Heart left ventricle (tissue), 16 donors: ENCODE results near the gene TUBD1. TPM values are rescaled to one million over a fixed set of nuclear protein-coding genes. Genes with fewer than 3 reads are reported as not detected.
A peak's percentile ranks its signal among the peaks of the same experiment; 100 is the strongest.
"Not testable (repeated sequence)": the region's sequence is repeated elsewhere in the genome, so short reads cannot be mapped to it uniquely, and the experiment has no call there.

ENCODE experiments used
- ATAC-seq, 4 donors: fragments of 200-7000 bp; cut with Tn5 transposase; one replicate each; pipeline ENCODE4 v1.9.1; 2020 to 2022; ENCODE audit warnings: moderate library complexity in 4 of 4, mild to moderate bottlenecking in 3 of 4, moderate number of reproducible peaks in 1 of 4
- DNase-seq, 5 donors: peaks; one replicate each; pipeline ENCODE4 v3.0.0-alpha.2; 2020
- H3K27ac ChIP-seq, 12 donors: fragments of 200-600 bp; sonication (generic) in 4 of 12; one replicate each; pipeline versions ENCODE4 v1.5.0 to v1.8.0; 2016 to 2022; ENCODE audit warnings: mild to moderate bottlenecking in 2 of 12
- H3K27me3 ChIP-seq, 9 donors: fragments of 200-600 bp; sonication (generic) in 2 of 9; one replicate each; pipeline versions ENCODE4 v1.5.1 to v1.8.0; 2016 to 2022; ENCODE audit warnings: mild to moderate bottlenecking in 3 of 9
- H3K36me3 ChIP-seq, 9 donors: fragments of 200-600 bp; sonication (generic) in 2 of 9; one replicate each; pipeline versions ENCODE4 v1.5.0 to v1.8.0; 2018 to 2022; ENCODE audit warnings: mild to moderate bottlenecking in 2 of 9
- H3K4me1 ChIP-seq, 12 donors: fragments of 200-600 bp; sonication (generic) in 4 of 12; one replicate each; pipeline versions ENCODE4 v1.5.0 to v1.8.0; 2016 to 2022; ENCODE audit warnings: mild to moderate bottlenecking in 3 of 12
- H3K4me3 ChIP-seq, 12 donors: fragments of 200-600 bp; sonication (generic) in 4 of 12; one replicate each; pipeline versions ENCODE4 v1.5.0 to v1.8.0; 2017 to 2022; ENCODE audit warnings: mild to moderate bottlenecking in 9 of 12, moderate library complexity in 4 of 12
- H3K9me3 ChIP-seq, 12 donors: fragments of 200-600 bp; sonication (generic) in 4 of 12; one replicate each; pipeline versions ENCODE4 v1.5.0 to v1.8.0; 2016 to 2022; ENCODE audit warnings: mild to moderate bottlenecking in 1 of 12
- CTCF ChIP-seq, 12 donors: fragments of 200-600 bp; sonication (generic) in 4 of 12; IDR thresholded peaks; one replicate each; pipeline versions ENCODE4 v1.5.0 to v1.8.0; 2018 to 2022; ENCODE audit warnings: antibody characterized with exemption in 12 of 12, mild to moderate bottlenecking in 5 of 12
- POLR2A ChIP-seq, 2 donors: fragments of 450-650 bp; IDR thresholded peaks; one replicate each; pipeline ENCODE4 v1.6.1; 2017; ENCODE audit warnings: antibody characterized with exemption in 2 of 2, mild to moderate bottlenecking in 2 of 2, moderate library complexity in 2 of 2
- WGBS, 4 donors: extraction: QIAGEN DNeasy Blood & Tissue Kit in 2 of 4; methylation state at CpG; one replicate each; pipeline versions ENCODE4 v1.1.5 to v1.1.7; 2013 to 2018; 5-methylcytosine and 5-hydroxymethylcytosine counted together
- intact Hi-C, 10 donors: fragments of 100-400 bp; cut with DNase I; formaldehyde crosslinking; loops; one replicate each; pipeline versions ENCODE4 v1.11.1 to v1.14.2; 2022
- polyA plus RNA-seq, 2 donors: library from polyadenylated mRNA; stranded (reverse); fragments of 200-250 nt; gene quantifications; one replicate each; pipeline ENCODE4 v1.2.3, GENCODE V29; 2013
- total RNA-seq, 9 donors: library from RNA; depleted of rRNA in 2 of 9; stranded (reverse); fragments of >200 nt in 2 of 9; fragmentation: NEBNext Ultra II Directional in 3 of 9; extraction: Animal tissue kit (Norgen Biotek cat#: 25700) in 3 of 9; gene quantifications; one replicate each; pipeline versions ENCODE4 v1.1.0 to v1.2.4, GENCODE V29; 2016 to 2023
- donor health status: ischemic (EF 13 %, LVEDD 7.1; RV severe dilation, severe dysfunction).
- donor health status: healthy with polysubstance abuse.
- donor health status: DM: no; HTN: yes; CAD: no.
- donor health status: DM: no; HTN: no; CAD: no.
- donor health status: ischemic (EF 25% LVEDD 6.9; RV normal size, moderate dysfunction).
- donor health status: ischemic (EF 25% LVEDD 5.7; RV mildly dilated, moderate dysfunction).
- donor health status: healthy.
- donor health status: DM: yes; HTN: yes; CAD: no.
- donor health status: ischemic (EF 35%, LVEDD 5.7; RV mildly dilated, moderate dysfunction).
- donor health status: nonischemic (EF 11% LVEDD 7.7; RV severe dilation, severe dysfunction).
- donor health status: DM: yes; HTN: yes; CAD: no.
- donor health status: PGD.
- donor health status: ischemic (EF 29% LVEDD 5.4; RV normal size, mild dysfunction).
- donor health status: nonischemic (EF 23%, LVEDD 6.1; RV moderate dilation, normal function).

TUBD1 gene
- total and polyA plus RNA-seq, 11 donors: 3.7 to 8.5 (median 6.2) TPM

DNA sequence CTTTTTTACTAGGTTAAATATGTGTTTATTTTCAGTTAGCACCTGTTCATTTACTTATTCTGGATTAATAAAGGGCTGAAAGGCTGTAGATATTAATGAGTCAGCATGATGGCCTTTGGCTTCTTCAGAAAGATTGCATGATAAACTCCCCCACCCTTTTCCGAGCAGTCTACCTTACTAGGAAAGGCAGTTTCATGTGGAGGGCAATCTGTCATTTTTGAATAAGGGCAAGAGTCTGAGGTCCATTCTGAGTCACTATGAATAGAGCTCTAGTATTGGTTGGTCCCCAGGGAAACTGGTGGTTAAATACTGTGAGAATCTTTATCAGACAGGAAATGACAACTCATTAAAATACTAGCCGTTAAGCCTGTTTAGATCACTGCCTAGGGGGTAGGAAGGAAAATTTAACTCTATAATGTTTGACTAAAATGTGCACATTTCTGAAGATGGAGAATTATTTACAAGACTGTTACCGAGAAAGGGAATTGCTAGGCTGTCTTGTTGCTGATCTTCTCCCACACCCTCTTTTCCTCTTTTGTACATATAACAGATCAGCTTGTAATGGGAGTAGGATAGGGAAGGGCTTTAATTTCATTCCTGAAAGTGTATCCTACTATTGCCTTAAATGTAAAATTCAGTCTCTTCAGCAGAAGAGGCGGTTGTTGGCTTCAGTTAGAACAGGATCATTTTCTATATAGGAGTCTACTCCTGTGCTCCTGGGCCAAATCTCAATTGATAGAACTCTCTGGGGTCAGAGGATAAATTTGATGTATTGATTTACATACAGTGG, 63.3 kb downstream of the TUBD1 start:
- ATAC-seq: peak; percentile 17 to 92 (median 89)
- intact Hi-C loops: loop anchor here in 2 of 10 donors (5.0 to 10.0 kb wide), 2 partner anchors 42 to 45 kb away; no protein-coding TSS in a partner anchor
- Histone ChIP-seq H3K4me3 (peak overlapping the region in 2 of 12 donors; percentile 8 to 38), H3K4me1 (peaks cover 5 to 82% (median 15%) of the 10 kb centered on the region in 12 donors), H3K36me3 (no peaks in the 10 kb centered on the region), H3K27ac (peak overlapping the region in 11 of 12 donors; percentile 19 to 91 (median 73)), H3K27me3 (no peaks in the 10 kb centered on the region), H3K9me3 (no peaks in the 10 kb centered on the region)
- DNase-seq: peak in 1 of 5 donors; percentile 56
- TF ChIP-seq CTCF (IDR thresholded peaks at IDR 0.05): no peak
- TF ChIP-seq POLR2A (IDR thresholded peaks at IDR 0.05): no peak
- 19 to 35% (median 23%) methylated on average over 4 of the region's 4 CpGs for WGBS, 4 donors

- not testable (repeated sequence) for H3K36me3 ChIP-seq, H3K9me3 ChIP-seq, DNase-seq, H3K27me3 ChIP-seq
- ATAC-seq: peak in 2 of 4 donors; percentile 2 to 5
- Histone ChIP-seq H3K4me3 (peak overlapping the region in 2 of 12 donors; percentile 8 to 38), H3K4me1 (peaks cover 5 to 82% (median 15%) of the 10 kb centered on the region in 12 donors), H3K27ac (peak overlapping the region in 11 of 12 donors; percentile 19 to 91 (median 66))
- 54 to 73% (median 69%) methylated on average over 7 of the region's 7 CpGs for WGBS, 4 donors
- intact Hi-C loops: loop anchor here in 1 of 10 donors (5.0 kb wide), 1 partner anchor 42 kb away; no protein-coding TSS in a partner anchor
Observed at GRCh38 chr17:59828819-59829216, 63.9 kb downstream of the TUBD1 start.

DNA sequence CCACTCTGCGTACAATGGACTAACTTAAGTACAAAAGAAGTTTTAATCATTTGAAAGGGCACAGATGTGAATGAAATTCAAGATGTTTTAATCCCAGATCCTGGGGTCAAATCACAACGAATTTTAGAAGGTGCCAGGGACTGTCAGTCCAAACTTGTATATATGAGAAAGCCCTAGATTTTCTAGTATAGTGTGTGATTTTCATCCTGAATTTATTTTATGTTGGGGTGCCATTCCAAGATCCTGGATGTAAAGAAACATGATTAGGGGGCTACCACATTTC, 64.3 kb downstream of the TUBD1 start:
- Histone ChIP-seq H3K27me3 (no peaks in the 10 kb centered on the region), H3K9me3 (no peaks in the 10 kb centered on the region), H3K27ac (peak overlapping the region in 8 of 12 donors; percentile 47 to 91 (median 74)), H3K4me3 (peak overlapping the region in 1 of 12 donors; percentile 38), H3K4me1 (peaks cover 5 to 82% (median 15%) of the 10 kb centered on the region in 12 donors), H3K36me3 (peaks cover 0 to 6% (median 0%) of the 10 kb centered on the region in 9 donors)
- WGBS, 4 donors: 67 to 82% (median 70%) methylated on average over 2 of the region's 2 CpGs
- no peak for TF ChIP-seq POLR2A (IDR thresholded peaks at IDR 0.05)
- no peak for TF ChIP-seq CTCF (IDR thresholded peaks at IDR 0.05)
- intact Hi-C loops: loop anchor here in 1 of 10 donors (5.0 kb wide), 1 partner anchor 41 kb away; no protein-coding TSS in a partner anchor
- no peak for DNase-seq
- no peak for ATAC-seq

DNA sequence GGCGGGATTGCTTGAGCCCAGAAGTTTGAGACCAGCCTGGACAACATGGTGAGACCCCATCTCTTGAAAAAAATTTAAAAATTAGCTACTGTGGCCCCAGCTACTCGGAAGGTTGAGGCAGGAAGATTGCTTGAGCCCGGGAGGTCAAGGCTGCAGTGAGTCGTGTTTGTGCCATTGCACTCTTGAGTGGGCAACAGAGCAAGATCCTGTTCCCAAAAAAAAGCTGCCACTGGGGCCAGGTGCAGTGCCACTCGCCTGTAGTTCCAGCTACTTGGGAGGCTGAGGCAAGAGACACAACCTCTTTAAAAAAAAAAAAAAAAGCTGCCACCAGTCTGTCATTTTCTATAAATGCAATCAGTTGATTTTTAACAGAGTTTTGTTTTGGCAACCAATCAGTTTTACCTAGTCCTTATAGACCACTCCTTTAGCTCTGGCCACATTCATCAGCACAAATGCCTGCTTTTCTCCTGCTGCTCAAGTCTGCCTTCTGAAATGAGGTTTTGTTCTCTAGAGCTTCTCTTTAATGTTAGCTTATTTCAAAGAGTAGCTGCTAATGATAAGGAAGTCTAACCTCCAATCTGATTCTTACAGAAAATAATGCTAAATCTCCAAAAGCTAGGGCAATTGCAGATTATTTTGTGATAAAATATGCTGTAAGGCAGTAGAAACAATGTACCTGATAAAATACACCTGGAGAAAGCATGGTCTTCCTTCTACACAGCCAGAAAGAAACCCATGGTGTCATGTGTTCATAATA, 64.8 kb downstream of the TUBD1 start:
- TF ChIP-seq CTCF (IDR thresholded peaks at IDR 0.05) (no peak), POLR2A (IDR thresholded peaks at IDR 0.05) (no peak)
- Histone ChIP-seq H3K36me3 (peaks cover 0 to 6% (median 0%) of the 10 kb centered on the region in 9 donors), H3K9me3 (no peaks in the 10 kb centered on the region), H3K27me3 (no peaks in the 10 kb centered on the region), H3K4me3 (peak overlapping the region in 1 of 12 donors; percentile 38), H3K4me1 (peaks cover 5 to 78% (median 15%) of the 10 kb centered on the region in 12 donors), H3K27ac (peak overlapping the region in 6 of 12 donors; percentile 13 to 91 (median 74))
- intact Hi-C loops: loop anchor here in 1 of 10 donors (5.0 kb wide), 1 partner anchor 41 kb away; no protein-coding TSS in a partner anchor
- DNase-seq (no peak), ATAC-seq (no peak)
- WGBS, 4 donors: 90 to 96% (median 93%) methylated on average over 5 of the region's 5 CpGs
